Measurements from ENCODE around the gene SELP. TPM values are rescaled to one million over a fixed set of nuclear protein-coding genes. Genes with fewer than 3 reads are reported as not detected.
A peak's percentile ranks its signal among the peaks of the same experiment; 100 is the strongest.
"Not testable (repeated sequence)": the region's sequence is repeated elsewhere in the genome, so short reads cannot be mapped to it uniquely, and the experiment has no call there.

The SELP gene
- total RNA-seq, result 1 to 10 TPM in 3 of 4 donors, under 1 TPM in 1; 0.70 to 8.3 (median 4.9) TPM

GRCh38 chr1:169630006-169630405 is at the start of gene SELP:
Gene SELP (minus strand): TSS chr1:169630124. CDS start chr1:169630074, 50 bp downstream.
- H3K36me3 ChIP-seq, result no peaks in the 10 kb centered on the region
- no peak for DNase-seq
- no peak for TF ChIP-seq POLR2A (IDR thresholded peaks at IDR 0.05)
- TF ChIP-seq CTCF (IDR thresholded peaks at IDR 0.05), result no peak
- no peak within 1 kb of the TSS for H3K27ac ChIP-seq
- H3K9me3 ChIP-seq, result peaks cover 0 to 9% (median 3%) of the 10 kb centered on the region in 4 donors
- H3K4me1 ChIP-seq, result no peaks in the 10 kb centered on the region
- H3K27me3 ChIP-seq, result no peaks in the 10 kb centered on the region
- H3K4me3 ChIP-seq, result no peak within 1 kb of the TSS

GRCh38 chr1:169679692-169680091 is 49.8 kb upstream of the SELP start:
- peaks cover 0 to 3% (median 0%) of the 10 kb centered on the region in 4 donors for H3K4me1 ChIP-seq
- H3K27ac ChIP-seq, result peak overlapping the region in 1 of 4 donors; percentile 65
- no peak for TF ChIP-seq POLR2A (IDR thresholded peaks at IDR 0.05)
- TF ChIP-seq CTCF (IDR thresholded peaks at IDR 0.05), result no peak
- no peaks in the 10 kb centered on the region for H3K27me3 ChIP-seq
- H3K9me3 ChIP-seq, result no peaks in the 10 kb centered on the region
- H3K36me3 ChIP-seq, result no peaks in the 10 kb centered on the region
- no peak overlapping the region for H3K4me3 ChIP-seq
- no peak for DNase-seq

GRCh38 chr1:169676001-169676400 is 46.1 kb upstream of the SELP start:
- Histone ChIP-seq H3K4me3 (no peak overlapping the region), H3K27ac (no peak overlapping the region), H3K36me3 (no peaks in the 10 kb centered on the region), H3K9me3 (no peaks in the 10 kb centered on the region), H3K4me1 (peaks cover 0 to 1% (median 0%) of the 10 kb centered on the region in 4 donors), H3K27me3 (no peaks in the 10 kb centered on the region)
- no peak for DNase-seq
- TF ChIP-seq CTCF (IDR thresholded peaks at IDR 0.05), result no peak

- H3K27me3 ChIP-seq, result no peaks in the 10 kb centered on the region
- no peaks in the 10 kb centered on the region for H3K36me3 ChIP-seq
- no peaks in the 10 kb centered on the region for H3K9me3 ChIP-seq
- H3K4me3 ChIP-seq, result no peak overlapping the region
- TF ChIP-seq POLR2A (IDR thresholded peaks at IDR 0.05), result no peak
- TF ChIP-seq CTCF (IDR thresholded peaks at IDR 0.05), result no peak
- peak overlapping the region in 1 of 4 donors; percentile 31 for H3K27ac ChIP-seq
- H3K4me1 ChIP-seq, result no peaks in the 10 kb centered on the region
- no peak for DNase-seq
Observed at GRCh38 chr1:169670836-169671235, 40.9 kb upstream of the SELP start.

- H3K4me3 ChIP-seq, DNase-seq, H3K4me1 ChIP-seq, H3K27me3 ChIP-seq, H3K36me3 ChIP-seq, H3K9me3 ChIP-seq: not testable (repeated sequence)
- H3K27ac ChIP-seq, result peak overlapping the region in 1 of 4 donors; percentile 31
Observed at GRCh38 chr1:169670244-169670643, 40.3 kb upstream of the SELP start.

GRCh38 chr1:169667699-169668596 is 38.0 kb upstream of the SELP start:
- H3K27ac ChIP-seq, result peak overlapping the region in 1 of 4 donors; percentile 63
- H3K27me3 ChIP-seq, DNase-seq, H3K4me3 ChIP-seq, H3K4me1 ChIP-seq, H3K9me3 ChIP-seq, H3K36me3 ChIP-seq: not testable (repeated sequence)

- not testable (repeated sequence) for H3K27me3 ChIP-seq, H3K4me3 ChIP-seq, DNase-seq, H3K9me3 ChIP-seq, H3K4me1 ChIP-seq, H3K36me3 ChIP-seq
- peak overlapping the region in 1 of 4 donors; percentile 55 for H3K27ac ChIP-seq
Observed at GRCh38 chr1:169667227-169667639, 37.3 kb upstream of the SELP start.

GRCh38 chr1:169662680-169663079 is 32.8 kb upstream of the SELP start:
- not testable (repeated sequence) for DNase-seq, H3K27ac ChIP-seq, H3K27me3 ChIP-seq, H3K9me3 ChIP-seq, H3K4me3 ChIP-seq, H3K4me1 ChIP-seq, H3K36me3 ChIP-seq

GRCh38 chr1:169661066-169661465 is 31.1 kb upstream of the SELP start:
- not testable (repeated sequence) for H3K27ac ChIP-seq, H3K4me1 ChIP-seq, H3K27me3 ChIP-seq, H3K36me3 ChIP-seq, DNase-seq, H3K9me3 ChIP-seq, H3K4me3 ChIP-seq

- not testable (repeated sequence) for H3K4me1 ChIP-seq, H3K9me3 ChIP-seq, H3K27me3 ChIP-seq, H3K4me3 ChIP-seq, DNase-seq, H3K27ac ChIP-seq, H3K36me3 ChIP-seq
Observed at GRCh38 chr1:169658777-169659176, 28.9 kb upstream of the SELP start.

All from Peyer's patch (tissue), 4 donors.